Measurements from ENCODE around the gene NXPH1. TPM values are rescaled to one million over a fixed set of nuclear protein-coding genes. Genes with fewer than 3 reads are reported as not detected.

Gene NXPH1
- total and polyA plus RNA-seq, 2 experiments from 2014 or later: 0.45 to 3.0 TPM

GRCh38 chr7:8425223-8425622, 8.2 kb upstream of the NXPH1 start:
- TF ChIP-seq NANOG (IDR thresholded peaks at IDR 0.05; ENCODE audit: borderline replicate concordance) (no peak), EZH2phosphoT487 (IDR thresholded peaks at IDR 0.05; ENCODE audit: unreplicated experiment) (no peak), STAT1 (IDR thresholded peaks at IDR 0.05; ENCODE audit: unreplicated experiment) (no peak), POLR2AphosphoS5 (IDR thresholded peaks at IDR 0.05; ENCODE audit: low read depth) (no peak), CREB1 (CRISPR knock-in tag; IDR thresholded peaks at IDR 0.05; ENCODE audit: low read depth) (no peak), ZNF114 (CRISPR knock-in tag; IDR thresholded peaks at IDR 0.05) (no peak), ETS1 (IDR thresholded peaks at IDR 0.05) (no peak), JUNB (IDR thresholded peaks at IDR 0.05; ENCODE audit: unreplicated experiment) (no peak), EZH2 (IDR thresholded peaks at IDR 0.05; ENCODE audit: low read depth, unreplicated experiment) (no peak), ZNF331 (CRISPR knock-in tag; IDR thresholded peaks at IDR 0.05; ENCODE audit: low read depth) (no peak), ZNF462 (CRISPR knock-in tag; IDR thresholded peaks at IDR 0.05) (no peak), REST (IDR thresholded peaks at IDR 0.05; ENCODE audit: unreplicated experiment) (no peak), CTCF (conservative IDR thresholded peaks at IDR 0.05; ENCODE audit: low read depth in 2 of 2) (no peak)
- Histone ChIP-seq H3K9me2 (ENCODE audit: insufficient read depth) (0 out of 2 replicates have a peak, but pooled peaks cover 4% of the 10 kb centered on the region), H3K27me3 (ENCODE audit: insufficient read depth) (peaks cover 2% of the 10 kb centered on the region), H3K4me3 (no peak overlapping the region), H3K36me3 (ENCODE audit: insufficient read depth) (no peaks in the 10 kb centered on the region), H4K20me1 (replicated peaks; ENCODE audit: insufficient read depth) (no peaks in the 10 kb centered on the region), H3K79me2 (replicated peaks; ENCODE audit: insufficient read depth) (no peaks in the 10 kb centered on the region), H3K4me1 (ENCODE audit: insufficient read depth) (no peaks in the 10 kb centered on the region), H3F3A (replicated peaks; ENCODE audit: low read depth) (no peaks in the 10 kb centered on the region), H2AFZ (no peak overlapping the region), H3K4me2 (no peak overlapping the region), H3K27ac (ENCODE audit: low read depth) (no peak overlapping the region)
- no peaks in the 10 kb centered on the region for H3K36me3 Mint-ChIP-seq (ENCODE audit: low read depth)
- H3K27ac Mint-ChIP-seq: no peak overlapping the region
- ATAC-seq (no peak), DNase-seq (ENCODE audit: low spot score) (no peak)
- no peak overlapping the region for H3K4me3 Mint-ChIP-seq
- no peaks in the 10 kb centered on the region for H3K4me1 Mint-ChIP-seq
- H3K9me3 Mint-ChIP-seq: no peaks in the 10 kb centered on the region
- H3K27me3 Mint-ChIP-seq (ENCODE audit: insufficient read depth, low read depth, poor library complexity): no peaks in the 10 kb centered on the region
